ENCODE data around the gene FAM120A. TPM values are rescaled to one million over a fixed set of nuclear protein-coding genes. Genes with fewer than 3 reads are reported as not detected.

The FAM120A gene
- total RNA-seq, 4 donors from 2014 or later = 44.4 to 94.7 (median 72.3) TPM

DNA sequence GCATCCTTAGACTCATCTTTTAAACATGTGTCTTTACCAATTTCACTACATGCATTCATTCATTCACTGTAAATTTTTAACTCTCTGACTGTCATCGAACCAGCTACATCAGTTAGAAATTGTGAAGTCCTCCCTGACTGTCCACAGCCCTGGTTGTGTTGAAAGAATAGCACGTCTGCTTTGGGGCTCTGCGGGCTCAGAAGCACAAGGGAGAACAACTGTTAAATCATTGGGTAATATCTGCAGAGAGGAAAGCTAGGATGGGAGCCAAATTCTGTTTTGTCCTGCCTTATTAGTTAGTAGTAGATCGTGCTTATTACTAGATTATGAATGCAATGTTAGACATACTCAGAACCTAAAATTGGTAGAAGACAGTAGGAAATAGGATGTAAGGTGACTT is 28.2 kb downstream of the FAM120A start:
- Histone ChIP-seq H3K4me1 (peaks cover 34 to 48% of the 10 kb centered on the region in 2 donors), H3K4me3 (no peak overlapping the region), H3K27me3 (no peaks in the 10 kb centered on the region), H3K36me3 (no peaks in the 10 kb centered on the region), H3K27ac (peak overlapping the region in 1 of 4 donors; percentile 11), H3K9me3 (no peaks in the 10 kb centered on the region)
- in situ Hi-C loops (cut with MboI; ENCODE audit: low sequenced_read_pairs in 4 of 4) (no loop called here), intact Hi-C loops (cut with DNase I; ENCODE audit: low total_unique reads) (no loop called here)
- ATAC-seq (peak; percentile 72 to 91), DNase-seq (peak in 1 of 2 donors; percentile 54)
- TF ChIP-seq POLR2A (IDR thresholded peaks at IDR 0.05) = no peak
- TF ChIP-seq, protein P1, sequence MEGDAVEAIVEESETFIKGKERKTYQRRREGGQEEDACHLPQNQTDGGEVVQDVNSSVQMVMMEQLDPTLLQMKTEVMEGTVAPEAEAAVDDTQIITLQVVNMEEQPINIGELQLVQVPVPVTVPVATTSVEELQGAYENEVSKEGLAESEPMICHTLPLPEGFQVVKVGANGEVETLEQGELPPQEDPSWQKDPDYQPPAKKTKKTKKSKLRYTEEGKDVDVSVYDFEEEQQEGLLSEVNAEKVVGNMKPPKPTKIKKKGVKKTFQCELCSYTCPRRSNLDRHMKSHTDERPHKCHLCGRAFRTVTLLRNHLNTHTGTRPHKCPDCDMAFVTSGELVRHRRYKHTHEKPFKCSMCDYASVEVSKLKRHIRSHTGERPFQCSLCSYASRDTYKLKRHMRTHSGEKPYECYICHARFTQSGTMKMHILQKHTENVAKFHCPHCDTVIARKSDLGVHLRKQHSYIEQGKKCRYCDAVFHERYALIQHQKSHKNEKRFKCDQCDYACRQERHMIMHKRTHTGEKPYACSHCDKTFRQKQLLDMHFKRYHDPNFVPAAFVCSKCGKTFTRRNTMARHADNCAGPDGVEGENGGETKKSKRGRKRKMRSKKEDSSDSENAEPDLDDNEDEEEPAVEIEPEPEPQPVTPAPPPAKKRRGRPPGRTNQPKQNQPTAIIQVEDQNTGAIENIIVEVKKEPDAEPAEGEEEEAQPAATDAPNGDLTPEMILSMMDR (IDR thresholded peaks at IDR 0.05 in 4 of 5, conservative IDR thresholded peaks at IDR 0.05 in 1 of 5) = no peak

DNA sequence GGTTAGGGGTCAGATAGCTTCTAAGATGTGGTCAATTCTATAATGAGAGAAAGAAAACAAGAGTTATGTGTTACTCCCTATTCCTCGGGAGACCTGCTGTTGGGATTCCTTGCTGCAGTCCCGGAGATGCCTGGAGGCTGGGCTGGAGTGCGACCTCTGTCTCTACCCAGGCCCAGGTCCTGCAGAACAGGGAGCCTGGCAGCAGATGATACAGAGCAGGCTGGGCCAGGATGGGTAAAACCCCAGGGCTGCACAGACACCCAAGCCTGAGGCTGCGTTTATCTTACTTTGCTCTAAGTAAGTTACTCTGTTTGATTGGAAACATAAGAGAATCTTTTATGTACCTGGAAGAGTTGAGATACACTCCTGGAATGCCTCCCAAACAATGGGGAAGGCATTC is 28.8 kb downstream of the FAM120A start:
- intact Hi-C loops (cut with DNase I; ENCODE audit: low total_unique reads) (no loop called here), in situ Hi-C loops (cut with MboI; ENCODE audit: low sequenced_read_pairs in 4 of 4) (no loop called here)
- TF ChIP-seq, protein P1 (IDR thresholded peaks at IDR 0.05 in 4 of 5, conservative IDR thresholded peaks at IDR 0.05 in 1 of 5) = no peak
- no peak for TF ChIP-seq POLR2A (IDR thresholded peaks at IDR 0.05)
- no peak for ATAC-seq
- Histone ChIP-seq H3K4me1 (peaks cover 34 to 48% of the 10 kb centered on the region in 2 donors), H3K4me3 (no peak overlapping the region), H3K27ac (peak overlapping the region in 1 of 4 donors; percentile 11), H3K9me3 (no peaks in the 10 kb centered on the region), H3K36me3 (no peaks in the 10 kb centered on the region), H3K27me3 (no peaks in the 10 kb centered on the region)
- DNase-seq = no peak

DNA sequence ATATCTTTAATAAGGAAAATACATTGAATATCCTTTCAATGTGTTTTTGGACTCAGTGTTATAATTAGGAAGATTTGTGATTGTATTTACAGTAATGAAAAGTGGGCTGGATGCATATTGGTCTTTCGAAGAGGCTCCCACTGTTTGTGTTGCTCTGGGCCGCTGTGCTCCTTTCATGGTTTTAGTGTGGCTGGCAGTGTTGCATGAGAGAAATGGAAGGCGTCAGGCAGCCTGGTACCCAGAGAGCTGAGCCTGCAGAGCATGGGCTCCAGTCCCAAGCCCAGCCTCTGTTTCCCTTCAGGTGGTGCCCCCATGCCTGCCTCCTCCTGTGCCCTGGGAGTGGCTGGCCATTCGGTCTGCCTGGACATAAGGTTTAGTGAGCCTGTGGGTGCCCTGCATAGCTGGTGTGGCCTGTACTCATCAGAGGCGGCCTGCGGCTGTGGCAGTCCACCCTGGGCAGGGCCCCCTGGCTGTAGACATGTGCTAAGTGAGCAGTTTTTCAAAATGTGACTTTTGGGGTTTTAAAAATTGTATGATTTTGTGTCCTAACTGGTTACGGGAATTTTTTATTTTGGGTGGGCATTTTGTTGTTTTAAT is 29.3 kb downstream of the FAM120A start:
- Histone ChIP-seq H3K9me3 (no peaks in the 10 kb centered on the region), H3K27ac (no peak overlapping the region), H3K27me3 (no peaks in the 10 kb centered on the region), H3K36me3 (no peaks in the 10 kb centered on the region), H3K4me3 (no peak overlapping the region), H3K4me1 (peaks cover 35 to 48% of the 10 kb centered on the region in 2 donors)
- ATAC-seq (no peak), DNase-seq (no peak)
- intact Hi-C loops (cut with DNase I; ENCODE audit: low total_unique reads) = no loop called here
- TF ChIP-seq POLR2A (IDR thresholded peaks at IDR 0.05) = no peak
- TF ChIP-seq, protein P1 (IDR thresholded peaks at IDR 0.05 in 4 of 5, conservative IDR thresholded peaks at IDR 0.05 in 1 of 5) = no peak
- in situ Hi-C loops (cut with MboI; ENCODE audit: low sequenced_read_pairs in 4 of 4) = no loop called here

DNA sequence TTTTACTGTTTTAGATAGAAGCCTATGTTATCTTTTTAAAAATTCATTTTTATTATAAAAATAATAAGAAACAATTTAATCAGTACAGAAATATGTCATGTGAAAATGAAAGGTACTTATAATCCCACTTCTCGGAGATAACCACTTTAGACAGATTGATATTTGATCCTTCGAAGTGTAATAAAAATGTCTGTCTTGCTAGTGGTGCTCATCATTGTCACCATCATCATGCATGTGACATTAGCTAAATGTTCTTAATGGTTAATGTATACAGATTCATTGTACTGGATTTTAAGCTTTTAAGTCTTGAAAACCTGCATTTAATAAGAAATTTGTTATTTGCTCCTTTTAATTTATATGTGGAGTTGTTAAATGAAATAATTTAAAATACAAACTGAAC is 32.0 kb downstream of the FAM120A start:
- no peak for TF ChIP-seq POLR2A (IDR thresholded peaks at IDR 0.05)
- TF ChIP-seq, protein P1 (IDR thresholded peaks at IDR 0.05 in 4 of 5, conservative IDR thresholded peaks at IDR 0.05 in 1 of 5) = no peak
- H3K27ac ChIP-seq = peak overlapping the region in 2 of 4 donors; percentile 45 to 65
- H3K9me3 ChIP-seq = no peaks in the 10 kb centered on the region
- in situ Hi-C loops (cut with MboI; ENCODE audit: low sequenced_read_pairs in 4 of 4) = no loop called here
- H3K27me3 ChIP-seq = no peaks in the 10 kb centered on the region
- H3K36me3 ChIP-seq = no peaks in the 10 kb centered on the region
- H3K4me1 ChIP-seq = peaks cover 38 to 41% of the 10 kb centered on the region in 2 donors
- intact Hi-C loops (cut with DNase I; ENCODE audit: low total_unique reads) = no loop called here
- no peak overlapping the region for H3K4me3 ChIP-seq
- DNase-seq (no peak), ATAC-seq (no peak)

DNA sequence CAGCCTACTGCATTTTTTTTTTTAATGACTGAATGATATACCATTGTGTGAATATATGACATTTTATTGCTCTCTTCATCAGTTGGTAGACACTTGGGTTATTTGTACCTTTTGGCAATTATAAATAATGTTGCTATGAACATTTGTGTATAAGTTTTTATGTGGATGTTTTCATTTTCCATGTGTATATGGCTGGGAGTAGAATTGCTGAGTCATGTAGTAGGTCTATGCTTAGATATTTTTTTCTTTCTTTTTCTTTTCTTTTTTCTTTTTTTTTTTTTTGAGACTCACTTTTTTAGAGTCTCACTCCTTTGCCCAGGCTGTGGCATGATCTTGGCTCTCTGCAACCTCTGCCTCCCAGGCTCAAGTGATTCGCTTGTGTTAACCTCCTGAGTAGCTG is 34.8 kb downstream of the FAM120A start:
- Histone ChIP-seq H3K4me3 (no peak overlapping the region), H3K9me3 (no peaks in the 10 kb centered on the region), H3K36me3 (no peaks in the 10 kb centered on the region), H3K27me3 (no peaks in the 10 kb centered on the region), H3K27ac (peak overlapping the region; percentile 39 to 65 (median 44)), H3K4me1 (peaks cover 29 to 31% of the 10 kb centered on the region in 2 donors)
- DNase-seq = no peak
- no peak for TF ChIP-seq POLR2A (IDR thresholded peaks at IDR 0.05)
- TF ChIP-seq, protein P1 (IDR thresholded peaks at IDR 0.05 in 4 of 5, conservative IDR thresholded peaks at IDR 0.05 in 1 of 5) = no peak
- no peak for ATAC-seq
- in situ Hi-C loops (cut with MboI; ENCODE audit: low sequenced_read_pairs in 4 of 4) = no loop called here
- intact Hi-C loops (cut with DNase I; ENCODE audit: low total_unique reads) = no loop called here
